ENCODE results near the gene MDN1.

MDN1 gene

DNA sequence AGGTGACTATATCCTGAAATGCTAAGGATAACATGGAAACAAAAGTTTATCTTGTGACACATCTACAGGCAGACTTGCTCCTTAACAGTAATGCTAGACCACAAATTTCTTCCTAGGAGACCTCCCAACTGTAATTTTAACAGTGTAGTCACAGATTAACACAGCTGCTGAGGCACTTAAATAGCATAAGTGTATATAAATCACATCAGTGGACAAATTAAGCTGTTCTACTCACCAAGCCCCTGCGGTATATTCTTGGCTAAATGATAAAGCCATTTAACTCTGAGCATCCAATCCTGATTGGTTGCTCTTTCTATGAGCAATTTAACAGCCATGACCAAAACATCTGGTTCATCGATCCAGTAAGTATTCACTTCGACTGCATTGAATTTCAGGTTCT lies 107.8 kb downstream of the MDN1 start:
- DNase-seq (ENCODE audit: low spot score): no peak
- no peak for TF ChIP-seq CTCF (IDR thresholded peaks at IDR 0.05; ENCODE audit: extremely low read depth, missing control alignments)

DNA sequence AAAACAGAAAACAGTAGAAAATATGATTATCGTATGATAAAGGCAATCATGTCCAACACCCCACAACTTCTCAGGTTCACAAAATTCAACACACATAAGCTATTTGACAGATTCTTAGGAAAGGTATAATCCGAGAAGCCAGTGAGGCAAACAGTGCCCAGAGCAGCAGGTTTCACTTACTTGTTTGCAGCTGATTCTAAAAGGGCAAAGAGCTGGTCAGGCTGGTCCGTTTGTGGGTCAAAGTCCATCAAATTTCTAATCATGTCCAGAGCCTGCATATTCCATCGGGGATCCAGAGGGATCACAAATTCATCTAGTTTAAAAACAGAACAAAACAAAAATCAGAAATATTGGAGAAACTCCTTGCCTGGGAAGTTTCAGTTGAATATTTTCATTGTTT lies 111.3 kb downstream of the MDN1 start:
- TF ChIP-seq CTCF (IDR thresholded peaks at IDR 0.05; ENCODE audit: extremely low read depth, missing control alignments): no peak

GRCh38 chr6:89707766-89708165 lies 111.8 kb downstream of the MDN1 start:
- no peak for TF ChIP-seq CTCF (IDR thresholded peaks at IDR 0.05; ENCODE audit: extremely low read depth, missing control alignments)
- DNase-seq (ENCODE audit: low spot score): no peak

More for the DNA sequence above, 111.3 kb downstream of the MDN1 start:
- DNase-seq (ENCODE audit: low spot score): no peak

- TF ChIP-seq CTCF (IDR thresholded peaks at IDR 0.05; ENCODE audit: extremely low read depth, missing control alignments): no peak
- no peak for DNase-seq (ENCODE audit: low spot score)
Measured at GRCh38 chr6:89706121-89706520, 113.5 kb downstream of the MDN1 start.

GRCh38 chr6:89703292-89703691 lies 116.3 kb downstream of the MDN1 start:
- DNase-seq (ENCODE audit: low spot score): no peak
- TF ChIP-seq CTCF (IDR thresholded peaks at IDR 0.05; ENCODE audit: extremely low read depth, missing control alignments): no peak

GRCh38 chr6:89702349-89702748 lies 117.2 kb downstream of the MDN1 start:
- no peak for DNase-seq (ENCODE audit: low spot score)
- no peak for TF ChIP-seq CTCF (IDR thresholded peaks at IDR 0.05; ENCODE audit: extremely low read depth, missing control alignments)

DNA sequence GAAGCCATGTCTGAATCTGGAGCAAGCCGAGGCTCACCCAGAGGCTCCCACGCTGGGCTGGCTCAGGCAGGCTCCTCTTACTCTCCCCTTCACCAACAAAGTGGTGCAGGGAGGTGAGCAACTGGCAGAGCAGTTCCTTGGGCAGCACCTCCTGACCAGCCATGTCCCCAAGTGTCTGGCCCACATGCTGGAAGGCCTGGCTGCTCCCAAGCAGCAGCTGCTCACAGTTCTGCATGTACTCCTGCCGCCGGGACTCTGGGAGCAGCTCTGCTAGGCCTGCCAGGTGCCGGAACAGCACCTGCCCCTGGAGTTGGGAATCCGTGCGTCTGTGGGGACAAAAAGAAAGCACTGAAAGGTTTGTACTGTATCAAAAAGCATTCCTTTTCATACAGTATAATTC lies 123.9 kb downstream of the MDN1 start:
- no peak for DNase-seq (ENCODE audit: low spot score)
- no peak for TF ChIP-seq CTCF (IDR thresholded peaks at IDR 0.05; ENCODE audit: extremely low read depth, missing control alignments)
